ENCODE data around the gene SPDYC.
A peak's percentile ranks its signal among the peaks of the same experiment; 100 is the strongest.
"Not testable (repeated sequence)": the region's sequence is repeated elsewhere in the genome, so short reads cannot be mapped to it uniquely, and the experiment has no call there.

Gene SPDYC

DNA sequence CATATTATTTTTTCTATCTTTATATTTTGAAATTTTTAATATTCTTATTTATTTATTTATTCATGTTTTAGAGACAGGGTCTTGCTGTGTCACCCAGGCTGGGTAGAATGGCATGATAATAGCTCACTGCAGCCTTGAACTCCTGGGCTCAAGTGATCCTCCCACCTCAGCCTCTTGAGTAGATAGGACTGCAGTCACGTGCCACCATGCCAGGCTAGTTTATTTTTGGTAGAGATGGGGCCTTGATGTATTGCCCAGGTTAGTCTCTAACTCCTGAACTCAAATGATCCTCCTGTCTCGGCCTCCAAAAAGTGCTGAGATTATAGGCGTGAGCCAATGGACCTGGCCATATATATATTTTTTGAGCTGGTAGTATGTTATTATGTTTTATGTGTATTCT, 2.4 kb upstream of the SPDYC start:
- Histone ChIP-seq H3K9me3 (ENCODE audit: severe bottlenecking) (no peaks in the 10 kb centered on the region), H3K27ac (ENCODE audit: poor library complexity, severe bottlenecking) (no peak overlapping the region), H3K4me1 (ENCODE audit: insufficient read depth, poor library complexity, severe bottlenecking) (no peaks in the 10 kb centered on the region), H3K36me3 (ENCODE audit: low read depth) (no peaks in the 10 kb centered on the region), H3K4me3 (ENCODE audit: severe bottlenecking) (no peak overlapping the region), H3K27me3 (ENCODE audit: insufficient read depth, poor library complexity, severe bottlenecking) (no peaks in the 10 kb centered on the region)
- DNase-seq (ENCODE audit: low spot score) (no peak), ATAC-seq (ENCODE audit: low read depth) (no peak)
- TF ChIP-seq CTCF (IDR thresholded peaks at IDR 0.05; ENCODE audit: poor library complexity, severe bottlenecking) = no peak

- ATAC-seq (ENCODE audit: low read depth) (no peak), DNase-seq (ENCODE audit: low spot score) (no peak)
- Histone ChIP-seq H3K27ac (ENCODE audit: poor library complexity, severe bottlenecking) (no peak overlapping the region), H3K9me3 (ENCODE audit: severe bottlenecking) (no peaks in the 10 kb centered on the region), H3K4me3 (ENCODE audit: severe bottlenecking) (no peak overlapping the region), H3K36me3 (ENCODE audit: low read depth) (no peaks in the 10 kb centered on the region), H3K27me3 (ENCODE audit: insufficient read depth, poor library complexity, severe bottlenecking) (no peaks in the 10 kb centered on the region), H3K4me1 (ENCODE audit: insufficient read depth, poor library complexity, severe bottlenecking) (no peaks in the 10 kb centered on the region)
- no peak for TF ChIP-seq CTCF (IDR thresholded peaks at IDR 0.05; ENCODE audit: poor library complexity, severe bottlenecking)
Measured at GRCh38 chr11:65169164-65169641, 830 bp upstream of the SPDYC start.

GRCh38 chr11:65172600-65172999, 2.6 kb downstream of the SPDYC start:
- ATAC-seq (ENCODE audit: low read depth) (no peak), DNase-seq (ENCODE audit: low spot score) (no peak)
- no peaks in the 10 kb centered on the region for H3K36me3 ChIP-seq (ENCODE audit: low read depth)
- no peak overlapping the region for H3K4me3 ChIP-seq (ENCODE audit: severe bottlenecking)
- H3K27me3 ChIP-seq (ENCODE audit: insufficient read depth, poor library complexity, severe bottlenecking) = no peaks in the 10 kb centered on the region
- no peaks in the 10 kb centered on the region for H3K9me3 ChIP-seq (ENCODE audit: severe bottlenecking)
- no peak for TF ChIP-seq CTCF (IDR thresholded peaks at IDR 0.05; ENCODE audit: poor library complexity, severe bottlenecking)
- no peak overlapping the region for H3K27ac ChIP-seq (ENCODE audit: poor library complexity, severe bottlenecking)
- H3K4me1 ChIP-seq (ENCODE audit: insufficient read depth, poor library complexity, severe bottlenecking) = no peaks in the 10 kb centered on the region

- not testable (repeated sequence) for H3K27me3 ChIP-seq (ENCODE audit: insufficient read depth, poor library complexity, severe bottlenecking); H3K27ac ChIP-seq (ENCODE audit: poor library complexity, severe bottlenecking); H3K4me3 ChIP-seq (ENCODE audit: severe bottlenecking); ATAC-seq (ENCODE audit: low read depth); H3K9me3 ChIP-seq (ENCODE audit: severe bottlenecking); DNase-seq (ENCODE audit: low spot score); H3K4me1 ChIP-seq (ENCODE audit: insufficient read depth, poor library complexity, severe bottlenecking); H3K36me3 ChIP-seq (ENCODE audit: low read depth)
Measured at GRCh38 chr11:65174571-65175010, 4.6 kb downstream of the SPDYC start.

GRCh38 chr11:65180877-65181568, 11.0 kb downstream of the SPDYC start:
- Histone ChIP-seq H3K36me3 (ENCODE audit: low read depth) (peaks cover 36% of the 10 kb centered on the region), H3K27ac (ENCODE audit: poor library complexity, severe bottlenecking) (peak overlapping the region; percentile 82), H3K4me1 (ENCODE audit: insufficient read depth, poor library complexity, severe bottlenecking) (peaks cover 6% of the 10 kb centered on the region), H3K9me3 (ENCODE audit: severe bottlenecking) (no peaks in the 10 kb centered on the region), H3K4me3 (ENCODE audit: severe bottlenecking) (peak overlapping the region; percentile 87), H3K27me3 (ENCODE audit: insufficient read depth, poor library complexity, severe bottlenecking) (no peaks in the 10 kb centered on the region)
- DNase-seq (ENCODE audit: low spot score) (no peak), ATAC-seq (ENCODE audit: low read depth) (peak; percentile 53)
- peak; percentile 74 for TF ChIP-seq CTCF (IDR thresholded peaks at IDR 0.05; ENCODE audit: poor library complexity, severe bottlenecking)
